OCI-LY3 (cell line): ENCODE data around the gene PXK.

Experiments
- H2AFZ ChIP-seq: fragments of 200-600, 300-600 bp; shearing (Covaris generic); 2 replicates; pipeline ENCODE4 v1.6.0; 2014; ENCODE audit warnings: antibody characterized with exemption, low read depth, low read length
- H3K27ac ChIP-seq: fragments of 200-600, 300-600 bp; sonication (generic); 2 replicates; pipeline ENCODE4 v1.5.1; 2014; ENCODE audit warnings: mild to moderate bottlenecking, low read length, moderate library complexity, mixed read lengths
- H3K27me3 ChIP-seq: fragments of 200-600, 300-600 bp; sonication (generic); 2 replicates; pipeline ENCODE4 v1.6.1; 2014; ENCODE audit warnings: low read depth, low read length, mixed read lengths
- H3K36me3 ChIP-seq: fragments of 200-600, 300-600 bp; sonication (generic); replicated peaks from 2 replicates; pipeline ENCODE3; 2014; ENCODE audit warnings: low read depth, low read length, mixed read lengths
- H3K4me1 ChIP-seq: fragments of 300-600, 200-600 bp; sonication (generic); 2 replicates; pipeline ENCODE4 v1.6.1; 2014; ENCODE audit warnings: low read length, mixed read lengths
- H3K4me2 ChIP-seq: fragments of 200-600, 300-600 bp; sonication (generic); 2 replicates; pipeline ENCODE4 v1.6.1; 2014; ENCODE audit warnings: low read length, mixed read lengths
- H3K4me3 ChIP-seq: fragments of 300-600, 200-600 bp; sonication (generic); 2 replicates; pipeline ENCODE4 v1.5.1; 2014; ENCODE audit warnings: antibody characterized with exemption, mild to moderate bottlenecking, low read length, moderate library complexity
- H3K79me2 ChIP-seq: fragments of 300-600, 200-600 bp; shearing (Covaris generic); 2 replicates; pipeline ENCODE4 v1.6.1; 2014; ENCODE audit warnings: mild to moderate bottlenecking, low read length, mixed read lengths
- H3K9ac ChIP-seq: fragments of 300-600, 200-600 bp; shearing (Covaris generic); 2 replicates; pipeline ENCODE4 v1.6.0; 2014; ENCODE audit warnings: mild to moderate bottlenecking, low read length, moderate library complexity
- H3K9me3 ChIP-seq: fragments of 200-600, 300-600 bp; shearing (Covaris generic); 2 replicates; pipeline ENCODE4 v1.6.1; 2014; ENCODE audit warnings: low read length, mixed read lengths; ENCODE audit not compliant: insufficient read depth
- H4K20me1 ChIP-seq: fragments of 200-600, 300-600 bp; sonication (generic); 2 replicates; pipeline ENCODE4 v1.6.1; 2016; ENCODE audit warnings: low read length, mixed read lengths; ENCODE audit not compliant: insufficient read depth
- EZH2phosphoT487 ChIP-seq: fragments of 200-600 bp; shearing (Covaris generic); IDR thresholded peaks from 2 replicates; pipeline ENCODE4 v1.6.1; 2018; ENCODE audit warnings: antibody characterized with exemption, mixed run types, low read depth
- TF ChIP-seq, protein P1 (sequence below): fragments of 200-600, 300-600 bp; sonication (generic); IDR thresholded peaks from 2 replicates; pipeline ENCODE4 v1.5.1; 2014; ENCODE audit warnings: antibody characterized with exemption, low read length, low read depth

PXK gene

DNA sequence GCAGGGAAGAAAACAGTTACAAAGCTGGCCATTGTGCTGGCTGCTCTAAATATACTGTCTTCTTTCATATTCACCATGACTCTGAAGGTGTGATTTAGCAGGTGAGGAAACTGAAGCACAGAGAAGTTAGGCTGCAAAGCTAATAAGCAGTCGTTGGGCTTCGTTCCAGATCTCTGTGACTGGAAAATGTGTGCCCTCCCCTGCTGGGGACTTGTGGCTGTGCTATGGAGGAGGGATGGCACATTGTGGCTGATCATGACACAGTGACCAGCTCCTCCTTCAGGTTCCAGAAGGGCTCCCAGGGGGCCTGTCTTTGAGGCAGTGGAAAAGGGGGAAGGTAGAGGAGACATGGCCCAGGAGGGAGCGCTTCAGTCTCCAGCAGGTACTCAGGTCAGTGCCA lies 19.2 kb downstream of the PXK start:
- H3K36me3 ChIP-seq: peaks cover 2% of the 10 kb centered on the region
- H4K20me1 ChIP-seq: peaks cover 12% of the 10 kb centered on the region; the same call in 1 of the 2 replicates
- no peaks in the 10 kb centered on the region for H3K79me2 ChIP-seq
- H3K4me3 ChIP-seq: no peak overlapping the region
- peaks cover 11% of the 10 kb centered on the region; the same call in 1 of the 2 replicates for H3K9me3 ChIP-seq
- H3K27me3 ChIP-seq: peaks cover 5% of the 10 kb centered on the region; the same call in 1 of the 2 replicates
- no peak overlapping the region for H3K27ac ChIP-seq
- H2AFZ ChIP-seq: no peak overlapping the region
- no peak overlapping the region for H3K9ac ChIP-seq
- peaks cover 47% of the 10 kb centered on the region for H3K4me1 ChIP-seq
- no peak overlapping the region for H3K4me2 ChIP-seq
- TF ChIP-seq, protein P1, sequence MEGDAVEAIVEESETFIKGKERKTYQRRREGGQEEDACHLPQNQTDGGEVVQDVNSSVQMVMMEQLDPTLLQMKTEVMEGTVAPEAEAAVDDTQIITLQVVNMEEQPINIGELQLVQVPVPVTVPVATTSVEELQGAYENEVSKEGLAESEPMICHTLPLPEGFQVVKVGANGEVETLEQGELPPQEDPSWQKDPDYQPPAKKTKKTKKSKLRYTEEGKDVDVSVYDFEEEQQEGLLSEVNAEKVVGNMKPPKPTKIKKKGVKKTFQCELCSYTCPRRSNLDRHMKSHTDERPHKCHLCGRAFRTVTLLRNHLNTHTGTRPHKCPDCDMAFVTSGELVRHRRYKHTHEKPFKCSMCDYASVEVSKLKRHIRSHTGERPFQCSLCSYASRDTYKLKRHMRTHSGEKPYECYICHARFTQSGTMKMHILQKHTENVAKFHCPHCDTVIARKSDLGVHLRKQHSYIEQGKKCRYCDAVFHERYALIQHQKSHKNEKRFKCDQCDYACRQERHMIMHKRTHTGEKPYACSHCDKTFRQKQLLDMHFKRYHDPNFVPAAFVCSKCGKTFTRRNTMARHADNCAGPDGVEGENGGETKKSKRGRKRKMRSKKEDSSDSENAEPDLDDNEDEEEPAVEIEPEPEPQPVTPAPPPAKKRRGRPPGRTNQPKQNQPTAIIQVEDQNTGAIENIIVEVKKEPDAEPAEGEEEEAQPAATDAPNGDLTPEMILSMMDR: no peak
- TF ChIP-seq EZH2phosphoT487: no peak

DNA sequence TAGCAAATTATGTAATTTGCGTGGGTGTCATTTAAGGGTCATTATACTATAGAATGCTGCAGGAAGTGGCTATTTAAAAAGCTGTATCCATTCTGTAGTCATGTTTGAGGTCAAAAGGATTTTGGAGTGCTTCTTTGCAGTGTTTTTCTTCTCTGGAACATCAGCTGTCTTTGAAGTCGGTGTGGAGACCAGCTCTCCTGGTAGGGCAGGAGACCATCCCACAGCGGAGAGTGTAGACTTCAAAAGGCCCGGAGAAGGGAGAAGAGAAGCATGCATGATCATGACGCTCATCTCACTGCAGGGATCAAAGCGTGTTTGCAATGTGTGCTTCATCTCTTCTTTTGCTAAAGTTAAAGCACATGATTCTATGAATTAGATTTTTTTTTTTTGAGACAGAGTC lies 19.9 kb downstream of the PXK start:
- TF ChIP-seq, protein P1: no peak
- TF ChIP-seq EZH2phosphoT487: no peak
- H3K36me3 ChIP-seq: peaks cover 2% of the 10 kb centered on the region
- no peak overlapping the region for H3K4me2 ChIP-seq
- no peak overlapping the region for H3K27ac ChIP-seq
- H4K20me1 ChIP-seq: peaks cover 12% of the 10 kb centered on the region; the same call in 1 of the 2 replicates
- no peaks in the 10 kb centered on the region for H3K79me2 ChIP-seq
- H3K27me3 ChIP-seq: peaks cover 5% of the 10 kb centered on the region; the same call in 1 of the 2 replicates
- no peak overlapping the region for H3K9ac ChIP-seq
- H2AFZ ChIP-seq: no peak overlapping the region
- no peak overlapping the region for H3K4me3 ChIP-seq
- H3K4me1 ChIP-seq: peaks cover 47% of the 10 kb centered on the region
- peaks cover 11% of the 10 kb centered on the region; the same call in 1 of the 2 replicates for H3K9me3 ChIP-seq

DNA sequence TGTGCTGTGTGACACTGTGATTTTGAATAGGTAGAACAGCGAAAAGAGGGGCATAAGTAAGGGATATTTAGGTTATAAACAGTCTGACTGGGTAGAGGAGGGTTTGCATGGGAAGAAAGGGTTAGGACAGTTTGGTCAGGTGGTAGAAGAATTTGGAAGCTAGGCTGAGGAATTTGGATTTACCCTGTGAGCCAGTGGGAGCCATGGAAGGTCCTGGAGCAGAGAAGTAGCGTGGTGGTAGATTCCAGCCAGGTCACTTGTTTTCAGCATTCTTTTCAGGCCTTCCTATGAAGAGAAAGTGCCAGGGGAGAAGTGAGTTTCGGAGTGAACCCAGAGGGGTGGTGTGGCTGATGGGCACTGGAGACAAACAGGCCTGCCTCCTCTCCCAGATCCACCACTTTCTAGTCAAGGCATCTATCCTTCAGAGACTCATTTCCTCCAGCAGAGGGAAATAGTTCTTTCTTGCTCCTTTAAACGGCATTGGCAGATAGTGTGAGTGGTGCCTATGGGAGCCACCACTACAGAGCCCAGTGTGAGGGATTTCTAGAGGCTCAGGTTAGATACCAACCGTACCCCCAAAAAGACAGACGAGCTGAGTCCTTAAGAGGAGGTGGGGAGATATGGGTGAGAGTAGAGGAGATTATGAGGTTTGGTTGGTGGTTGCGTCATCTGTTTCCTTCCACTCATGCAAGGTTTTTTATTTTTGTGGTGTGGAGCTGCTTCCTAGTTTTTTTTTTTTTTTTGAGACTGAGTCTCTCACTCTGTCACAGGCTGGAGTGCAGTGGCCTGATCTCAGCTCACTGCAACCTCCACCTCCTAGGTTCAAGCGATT lies 21.2 kb downstream of the PXK start:
- peaks cover 12% of the 10 kb centered on the region; the same call in 1 of the 2 replicates for H4K20me1 ChIP-seq
- H3K79me2 ChIP-seq: no peaks in the 10 kb centered on the region
- H3K36me3 ChIP-seq: no peaks in the 10 kb centered on the region
- H3K9me3 ChIP-seq: peaks cover 11% of the 10 kb centered on the region; the same call in 1 of the 2 replicates
- peaks cover 44% of the 10 kb centered on the region for H3K4me1 ChIP-seq
- H3K27me3 ChIP-seq: peaks cover 5% of the 10 kb centered on the region; the same call in 1 of the 2 replicates
- no peak overlapping the region for H3K27ac ChIP-seq
- no peak overlapping the region for H3K4me3 ChIP-seq
- no peak overlapping the region for H2AFZ ChIP-seq
- H3K9ac ChIP-seq: no peak overlapping the region
- TF ChIP-seq EZH2phosphoT487: no peak
- TF ChIP-seq, protein P1: no peak
- no peak overlapping the region for H3K4me2 ChIP-seq

DNA sequence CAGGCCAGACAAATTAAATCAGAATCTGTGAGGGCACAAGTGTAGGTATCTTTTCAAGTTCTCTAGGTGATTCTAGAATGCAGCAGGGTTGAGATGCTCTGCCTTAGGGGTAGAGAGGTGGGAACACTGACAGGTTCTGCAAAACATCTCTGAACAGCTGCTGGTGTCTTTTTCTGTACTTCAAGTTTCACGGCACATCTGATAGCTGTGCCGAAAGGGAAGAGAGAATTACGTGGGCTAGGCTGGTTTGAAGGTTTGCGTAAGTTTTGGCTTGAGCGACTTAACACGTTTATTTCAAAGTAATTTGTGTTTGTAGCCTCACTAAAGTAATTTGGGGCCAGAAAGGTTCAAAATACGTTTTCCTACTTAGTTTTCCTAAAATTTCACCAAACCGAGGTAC lies 22.5 kb downstream of the PXK start:
- Histone ChIP-seq H2AFZ (no peak overlapping the region), H4K20me1 (peaks cover 12% of the 10 kb centered on the region; the same call in 1 of the 2 replicates), H3K4me1 (peaks cover 32% of the 10 kb centered on the region), H3K27me3 (peaks cover 5% of the 10 kb centered on the region; the same call in 1 of the 2 replicates), H3K9ac (no peak overlapping the region), H3K27ac (no peak overlapping the region), H3K36me3 (no peaks in the 10 kb centered on the region), H3K4me3 (peak overlapping the region; percentile 38), H3K79me2 (no peaks in the 10 kb centered on the region), H3K9me3 (peaks cover 8% of the 10 kb centered on the region; the same call in 1 of the 2 replicates), H3K4me2 (peak overlapping the region; percentile 67)
- TF ChIP-seq EZH2phosphoT487: no peak
- TF ChIP-seq, protein P1: no peak
